Activated CD4-positive, CD25-positive, alpha-beta regulatory T cell treated with anti-CD3 and anti-CD28 coated beads, Interleukin-2, amount 50 U/mL, for 24 hours (primary cell): Measurements from ENCODE around the gene GUCY2D.
"Not testable (repeated sequence)": the region's sequence is repeated elsewhere in the genome, so short reads cannot be mapped to it uniquely, and the experiment has no call there.

Experiments
- ATAC-seq, 2 donors: fragments of 150-1000 bp; cut with Tn5 transposase; one replicate each; pipeline ENCODE4 v1.10.0; 2021; ENCODE audit warnings: mild to moderate bottlenecking in 1 of 2, moderate library complexity in 1 of 2

The GUCY2D gene

GRCh38 chr17:8019166-8019565 is 16.8 kb downstream of the GUCY2D start:
- ATAC-seq = no peak

- no peak for ATAC-seq
Observed at GRCh38 chr17:8019665-8020650, 17.5 kb downstream of the GUCY2D start.

GRCh38 chr17:8020776-8021564 is 18.6 kb downstream of the GUCY2D start:
- ATAC-seq = no peak

GRCh38 chr17:8021565-8022359 is 19.3 kb downstream of the GUCY2D start:
- ATAC-seq = no peak

- ATAC-seq = no peak
Observed at GRCh38 chr17:8022360-8023003, 20.1 kb downstream of the GUCY2D start.

GRCh38 chr17:8024161-8024560 is 21.7 kb downstream of the GUCY2D start:
- not testable (repeated sequence) for ATAC-seq

- no peak for ATAC-seq
Observed at GRCh38 chr17:8025176-8025911, 22.9 kb downstream of the GUCY2D start.

- ATAC-seq = no peak
Observed at GRCh38 chr17:8029121-8029520, 26.7 kb downstream of the GUCY2D start.

GRCh38 chr17:8031261-8031661 is 28.8 kb downstream of the GUCY2D start:
- no peak for ATAC-seq

- ATAC-seq = no peak
Observed at GRCh38 chr17:8031950-8032349, 29.5 kb downstream of the GUCY2D start.

- ATAC-seq = no peak
Observed at GRCh38 chr17:8032442-8032841, 30.0 kb downstream of the GUCY2D start.

GRCh38 chr17:8038954-8039610 is 36.7 kb downstream of the GUCY2D start, which contains the start of gene ALOX15B:
TSS of gene ALOX15B (plus strand) at chr17:8039059. CDS start at chr17:8039156, 97 bp downstream.
- ATAC-seq = no peak

GRCh38 chr17:8039611-8040168 is 37.3 kb downstream of the GUCY2D start:
- ATAC-seq = no peak

- peak; percentile 30 to 35 for ATAC-seq
Observed at GRCh38 chr17:8041249-8041928, 39.0 kb downstream of the GUCY2D start.

- no peak for ATAC-seq
Observed at GRCh38 chr17:8041979-8042378, 39.6 kb downstream of the GUCY2D start.

- ATAC-seq = no peak
Observed at GRCh38 chr17:8044819-8045810, 42.7 kb downstream of the GUCY2D start.

- no peak for ATAC-seq
Observed at GRCh38 chr17:8046306-8046928, 44.0 kb downstream of the GUCY2D start.
